Smooth muscle cell of the brain vasculature (primary cell): ENCODE measurements around the gene GALT.
"Not testable (repeated sequence)": the region's sequence is repeated elsewhere in the genome, so short reads cannot be mapped to it uniquely, and the experiment has no call there.

Experiments used
- DNase-seq: peaks from one replicate; pipeline ENCODE4 v3.0.0-alpha.2; 2012; ENCODE audit warnings: low read depth, low spot score

GALT gene

DNA sequence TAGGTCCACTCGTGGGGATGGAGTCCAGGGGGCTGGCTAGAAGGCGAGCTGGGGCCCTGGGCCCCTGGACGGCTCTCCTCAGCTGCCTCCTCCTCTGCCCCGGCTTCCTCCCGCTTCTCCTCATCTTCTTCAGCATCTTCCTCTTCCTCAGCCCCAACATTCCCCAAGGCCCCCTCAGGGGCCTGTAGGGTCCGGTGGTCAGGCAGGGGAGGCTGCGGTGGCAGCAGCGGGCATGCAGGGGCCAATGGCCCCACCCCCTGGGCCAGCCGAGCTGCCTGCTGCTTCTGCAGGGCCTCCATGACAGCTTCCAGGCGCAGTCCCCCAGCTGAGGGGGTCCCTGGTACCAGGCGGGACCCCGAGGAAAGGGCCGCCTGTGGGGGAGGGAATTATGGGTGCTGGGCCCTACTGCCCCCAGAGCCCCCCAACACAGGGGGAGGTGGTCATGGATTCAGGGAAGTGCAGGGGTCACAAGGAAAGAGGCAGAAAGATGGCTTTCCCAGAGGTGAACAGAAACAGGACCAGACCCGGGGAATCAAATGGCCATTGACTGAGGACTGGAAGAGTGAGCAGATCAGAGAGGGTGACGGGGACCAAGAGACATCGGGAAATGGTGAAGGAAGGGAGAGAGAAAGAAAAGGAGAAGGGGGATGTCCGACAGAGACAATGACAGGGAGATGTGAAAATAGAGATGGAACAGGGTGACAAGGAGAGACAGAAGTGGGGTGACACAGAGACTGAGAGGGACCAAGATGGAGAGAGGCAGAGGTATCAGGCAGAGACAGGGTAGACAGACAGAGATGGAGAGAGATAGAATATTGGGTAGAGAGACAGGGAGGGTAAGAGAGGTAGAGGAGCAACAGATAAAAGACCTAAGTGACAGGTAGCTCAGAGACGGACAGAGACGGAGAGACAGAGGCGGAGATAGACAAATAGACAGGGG is 18.5 kb upstream of the GALT start:
- DNase-seq, result no peak

DNA sequence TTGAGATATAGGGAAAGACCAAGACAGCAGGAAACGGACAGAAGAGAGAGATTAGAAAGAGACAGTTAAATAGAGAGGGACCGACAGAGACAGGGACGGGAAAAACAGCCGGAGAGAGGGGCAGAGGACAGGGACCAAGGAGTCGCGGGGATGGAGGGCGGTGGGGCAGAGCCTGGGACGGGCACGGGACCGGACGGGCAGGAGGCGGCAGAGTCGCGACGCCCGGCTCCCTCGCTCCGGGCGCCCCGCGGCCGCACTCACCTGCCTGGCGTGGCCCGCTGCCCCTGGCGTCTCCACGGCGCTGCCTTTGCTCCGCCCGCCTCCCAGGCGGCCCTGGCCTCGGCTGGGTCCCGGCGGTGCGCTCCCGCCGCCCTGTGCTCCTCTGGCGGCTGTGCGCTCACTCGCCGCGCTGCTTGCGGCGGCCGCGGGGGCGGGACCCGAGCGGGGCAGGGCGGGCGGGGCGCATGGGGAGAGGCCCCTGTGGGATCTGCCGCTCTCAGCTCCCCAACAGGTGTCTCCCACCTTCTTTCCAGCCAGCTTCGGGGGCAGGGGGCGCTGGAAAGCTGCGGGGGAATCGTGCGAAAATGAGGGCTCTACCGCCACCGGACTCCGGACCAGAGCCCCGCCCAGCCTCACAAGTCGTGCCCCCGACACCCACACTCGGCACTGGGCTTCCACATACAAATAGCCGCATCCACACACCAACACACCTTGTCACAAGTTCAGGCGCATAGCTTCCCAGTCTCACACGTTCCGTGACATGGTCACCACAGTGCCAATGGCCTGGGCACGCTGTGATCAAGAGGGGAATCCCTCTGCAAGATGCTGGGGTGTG is 17.6 kb upstream of the GALT start, which contains the start of gene ARID3C:
TSS of gene ARID3C (minus strand) at position 411 of the 835 bp plus-strand sequence. CDS start 1,052 bp downstream, outside the sequence.
- no peak for DNase-seq

- no peak for DNase-seq
Observed at GRCh38 chr9:34629491-34629808, 17.0 kb upstream of the GALT start.

- no peak for DNase-seq
Observed at GRCh38 chr9:34630402-34631154, 15.9 kb upstream of the GALT start.

GRCh38 chr9:34633166-34633565 is 13.3 kb upstream of the GALT start:
- DNase-seq, result no peak

- DNase-seq, result no peak
Observed at GRCh38 chr9:34633851-34634550, 12.5 kb upstream of the GALT start.

GRCh38 chr9:34634551-34635248 is 11.8 kb upstream of the GALT start:
- DNase-seq, result no peak

- DNase-seq, result no peak
Observed at GRCh38 chr9:34635556-34635955, 10.9 kb upstream of the GALT start.

- no peak for DNase-seq
Observed at GRCh38 chr9:34636791-34637355, 9.6 kb upstream of the GALT start.

- peak; percentile 75 for DNase-seq
Observed at GRCh38 chr9:34637356-34638137, 8.9 kb upstream of the GALT start, which contains the start of gene SIGMAR1. SIGMAR1 (minus strand) TSS chr9:34637787; CDS start chr9:34637697, 90 bp downstream.

GRCh38 chr9:34638138-34638445 is 8.4 kb upstream of the GALT start:
- no peak for DNase-seq

- not testable (repeated sequence) for DNase-seq
Observed at GRCh38 chr9:34639322-34639721, 7.2 kb upstream of the GALT start.

DNA sequence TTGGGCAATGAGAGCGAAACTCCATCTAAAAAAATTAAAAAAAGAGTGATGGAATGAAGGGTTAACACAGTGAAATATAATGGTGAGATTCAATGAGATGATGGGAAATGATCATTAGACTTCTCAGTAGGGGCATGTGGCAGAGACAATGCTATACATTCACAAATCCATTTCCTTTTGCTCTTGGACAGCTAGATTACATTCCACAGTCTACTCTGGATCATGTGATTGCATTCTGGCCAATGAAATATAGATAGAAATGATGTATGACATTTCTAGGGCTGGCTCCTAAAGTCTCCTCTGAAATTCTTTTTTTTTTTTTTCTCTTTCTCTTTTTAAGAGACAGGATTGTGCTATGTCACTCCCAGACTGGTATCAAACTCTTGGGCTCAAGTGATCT is 3.8 kb upstream of the GALT start:
- DNase-seq, result no peak

DNA sequence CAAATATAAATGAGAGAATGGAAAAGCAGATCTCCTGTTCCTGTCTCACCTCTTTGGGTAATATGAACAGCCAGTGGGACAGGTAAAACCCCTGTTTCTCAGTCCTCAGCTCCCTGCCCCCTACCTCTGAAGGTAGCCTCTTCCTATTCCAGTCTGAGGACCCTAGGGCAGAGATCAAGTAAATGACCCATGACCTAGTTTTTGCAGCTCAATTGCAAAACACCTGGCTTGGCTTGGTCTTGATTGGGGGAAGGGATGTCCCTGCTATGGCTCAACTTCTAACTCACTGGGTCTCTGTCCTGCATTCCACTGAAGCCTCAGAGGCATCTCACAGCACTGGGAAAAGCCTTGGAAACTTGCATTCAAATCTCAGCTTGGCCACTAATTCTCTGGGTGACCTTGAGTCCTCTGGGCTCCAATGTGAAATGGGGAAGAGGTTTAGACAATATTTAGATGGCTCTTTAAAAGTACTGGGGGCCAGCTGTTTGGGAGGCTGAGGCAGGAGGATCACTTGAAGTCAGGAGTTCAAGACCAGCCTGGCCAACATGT is 1.6 kb upstream of the GALT start:
- DNase-seq, result no peak

- DNase-seq, result no peak
Observed at GRCh38 chr9:34647084-34647403, 569 bp downstream of the GALT start.

- no peak for DNase-seq
Observed at GRCh38 chr9:34647651-34648050, 1.2 kb downstream of the GALT start.

GRCh38 chr9:34648673-34649072 is 2.2 kb downstream of the GALT start:
- DNase-seq, result no peak

DNA sequence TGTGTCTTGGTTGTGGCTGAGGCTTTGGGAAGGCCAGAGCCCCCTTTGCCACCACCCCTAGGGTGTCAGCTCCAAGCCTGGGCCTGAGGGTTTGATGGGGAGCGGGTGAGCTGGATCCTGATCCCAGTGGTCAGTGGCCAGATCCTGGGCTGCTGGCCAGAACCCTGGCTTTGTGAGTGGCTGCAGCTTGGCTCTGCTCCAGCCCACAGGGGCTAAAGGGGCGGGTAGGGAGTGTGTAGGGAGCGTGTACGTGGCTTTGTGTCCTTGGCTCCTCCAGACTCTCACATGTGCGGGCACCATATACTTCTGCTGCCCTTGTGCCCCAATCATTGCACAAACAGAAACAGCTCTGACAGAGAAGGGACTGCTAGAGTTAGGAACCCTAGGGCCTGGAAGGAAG is 4.3 kb downstream of the GALT start:
- no peak for DNase-seq

DNA sequence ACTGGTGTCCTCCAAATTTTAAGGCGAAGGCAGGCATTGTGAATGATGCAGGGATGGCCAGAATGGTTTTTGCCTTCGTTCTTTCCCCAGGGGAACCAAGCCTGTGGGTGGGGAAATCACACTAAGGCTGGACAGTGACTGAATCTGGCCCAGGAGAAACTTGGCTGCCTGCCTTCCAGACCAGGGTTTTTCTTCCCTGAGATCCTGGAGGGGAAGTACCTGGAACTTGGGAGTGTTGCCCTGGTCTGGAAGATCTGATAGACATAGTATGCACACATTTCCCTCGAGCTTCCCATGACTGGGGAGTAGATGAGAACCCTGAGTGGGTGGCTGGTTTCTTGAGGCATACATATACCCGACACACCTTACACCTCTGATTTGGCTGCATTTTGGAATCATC is 4.8 kb downstream of the GALT start:
- DNase-seq, result no peak
